ENCODE data around the gene PCOLCE2.

DNA sequence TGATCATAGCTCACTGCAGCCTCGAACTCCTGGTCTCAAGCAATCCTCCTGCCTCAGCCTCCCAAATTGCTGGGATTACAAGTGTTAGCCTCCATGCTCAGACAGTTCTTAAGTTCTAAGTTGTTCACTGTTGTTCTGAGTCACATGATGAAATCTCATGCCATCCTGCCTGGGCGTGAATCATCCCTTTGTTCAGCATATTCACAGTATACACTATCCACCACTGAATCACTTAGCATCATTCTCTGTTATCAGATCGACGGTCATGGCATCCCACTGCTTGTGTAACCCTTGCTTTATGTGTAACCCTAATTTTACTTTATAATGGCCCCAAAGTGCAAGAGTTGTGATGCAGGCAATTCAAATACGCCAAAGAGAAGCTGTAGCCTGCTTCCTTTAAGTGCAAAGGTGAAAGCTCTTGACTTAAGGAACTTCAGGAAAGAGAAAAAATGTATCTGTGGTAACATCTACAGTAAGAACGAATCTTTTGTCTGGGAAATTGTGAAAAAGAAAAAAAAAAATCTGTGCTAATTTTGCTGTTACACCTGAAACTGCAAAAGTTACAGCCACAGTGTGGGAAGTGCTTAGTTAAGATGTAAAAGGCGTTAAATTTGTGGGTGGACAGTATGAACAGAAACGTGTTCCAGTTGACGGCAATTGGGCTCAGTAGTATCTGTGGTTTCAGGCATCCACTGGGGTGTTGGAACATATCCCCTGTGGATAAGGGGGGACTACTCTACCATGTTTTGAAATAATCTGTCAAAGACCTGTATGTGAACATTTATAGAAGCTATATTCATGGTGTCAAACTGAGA lies 80.6 kb downstream of the PCOLCE2 start:
- no peak for TF ChIP-seq GABPB1 (CRISPR knock-in tag; IDR thresholded peaks at IDR 0.05)
- TF ChIP-seq, protein P1, sequence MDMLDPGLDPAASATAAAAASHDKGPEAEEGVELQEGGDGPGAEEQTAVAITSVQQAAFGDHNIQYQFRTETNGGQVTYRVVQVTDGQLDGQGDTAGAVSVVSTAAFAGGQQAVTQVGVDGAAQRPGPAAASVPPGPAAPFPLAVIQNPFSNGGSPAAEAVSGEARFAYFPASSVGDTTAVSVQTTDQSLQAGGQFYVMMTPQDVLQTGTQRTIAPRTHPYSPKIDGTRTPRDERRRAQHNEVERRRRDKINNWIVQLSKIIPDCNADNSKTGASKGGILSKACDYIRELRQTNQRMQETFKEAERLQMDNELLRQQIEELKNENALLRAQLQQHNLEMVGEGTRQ (CRISPR knock-in tag; IDR thresholded peaks at IDR 0.05): no peak
- TF ChIP-seq, protein P2, sequence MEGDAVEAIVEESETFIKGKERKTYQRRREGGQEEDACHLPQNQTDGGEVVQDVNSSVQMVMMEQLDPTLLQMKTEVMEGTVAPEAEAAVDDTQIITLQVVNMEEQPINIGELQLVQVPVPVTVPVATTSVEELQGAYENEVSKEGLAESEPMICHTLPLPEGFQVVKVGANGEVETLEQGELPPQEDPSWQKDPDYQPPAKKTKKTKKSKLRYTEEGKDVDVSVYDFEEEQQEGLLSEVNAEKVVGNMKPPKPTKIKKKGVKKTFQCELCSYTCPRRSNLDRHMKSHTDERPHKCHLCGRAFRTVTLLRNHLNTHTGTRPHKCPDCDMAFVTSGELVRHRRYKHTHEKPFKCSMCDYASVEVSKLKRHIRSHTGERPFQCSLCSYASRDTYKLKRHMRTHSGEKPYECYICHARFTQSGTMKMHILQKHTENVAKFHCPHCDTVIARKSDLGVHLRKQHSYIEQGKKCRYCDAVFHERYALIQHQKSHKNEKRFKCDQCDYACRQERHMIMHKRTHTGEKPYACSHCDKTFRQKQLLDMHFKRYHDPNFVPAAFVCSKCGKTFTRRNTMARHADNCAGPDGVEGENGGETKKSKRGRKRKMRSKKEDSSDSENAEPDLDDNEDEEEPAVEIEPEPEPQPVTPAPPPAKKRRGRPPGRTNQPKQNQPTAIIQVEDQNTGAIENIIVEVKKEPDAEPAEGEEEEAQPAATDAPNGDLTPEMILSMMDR (IDR thresholded peaks at IDR 0.05): no peak
- TF ChIP-seq, protein P3, sequence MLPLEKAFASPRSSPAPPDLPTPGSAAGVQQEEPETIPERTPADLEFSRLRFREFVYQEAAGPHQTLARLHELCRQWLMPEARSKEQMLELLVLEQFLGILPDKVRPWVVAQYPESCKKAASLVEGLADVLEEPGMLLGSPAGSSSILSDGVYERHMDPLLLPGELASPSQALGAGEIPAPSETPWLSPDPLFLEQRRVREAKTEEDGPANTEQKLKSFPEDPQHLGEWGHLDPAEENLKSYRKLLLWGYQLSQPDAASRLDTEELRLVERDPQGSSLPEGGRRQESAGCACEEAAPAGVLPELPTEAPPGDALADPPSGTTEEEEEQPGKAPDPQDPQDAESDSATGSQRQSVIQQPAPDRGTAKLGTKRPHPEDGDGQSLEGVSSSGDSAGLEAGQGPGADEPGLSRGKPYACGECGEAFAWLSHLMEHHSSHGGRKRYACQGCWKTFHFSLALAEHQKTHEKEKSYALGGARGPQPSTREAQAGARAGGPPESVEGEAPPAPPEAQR (CRISPR knock-in tag; IDR thresholded peaks at IDR 0.05): no peak
- no peak for TF ChIP-seq GTF2I (CRISPR knock-in tag; conservative IDR thresholded peaks at IDR 0.05)
- TF ChIP-seq, protein P4, sequence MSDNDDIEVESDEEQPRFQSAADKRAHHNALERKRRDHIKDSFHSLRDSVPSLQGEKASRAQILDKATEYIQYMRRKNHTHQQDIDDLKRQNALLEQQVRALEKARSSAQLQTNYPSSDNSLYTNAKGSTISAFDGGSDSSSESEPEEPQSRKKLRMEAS (CRISPR knock-in tag; IDR thresholded peaks at IDR 0.05): no peak
- TF ChIP-seq, protein P5, sequence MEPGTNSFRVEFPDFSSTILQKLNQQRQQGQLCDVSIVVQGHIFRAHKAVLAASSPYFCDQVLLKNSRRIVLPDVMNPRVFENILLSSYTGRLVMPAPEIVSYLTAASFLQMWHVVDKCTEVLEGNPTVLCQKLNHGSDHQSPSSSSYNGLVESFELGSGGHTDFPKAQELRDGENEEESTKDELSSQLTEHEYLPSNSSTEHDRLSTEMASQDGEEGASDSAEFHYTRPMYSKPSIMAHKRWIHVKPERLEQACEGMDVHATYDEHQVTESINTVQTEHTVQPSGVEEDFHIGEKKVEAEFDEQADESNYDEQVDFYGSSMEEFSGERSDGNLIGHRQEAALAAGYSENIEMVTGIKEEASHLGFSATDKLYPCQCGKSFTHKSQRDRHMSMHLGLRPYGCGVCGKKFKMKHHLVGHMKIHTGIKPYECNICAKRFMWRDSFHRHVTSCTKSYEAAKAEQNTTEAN (CRISPR knock-in tag; IDR thresholded peaks at IDR 0.05): no peak
- TF ChIP-seq ESRRA (CRISPR knock-in tag; IDR thresholded peaks at IDR 0.05; ENCODE audit: borderline replicate concordance): no peak
- no peak for TF ChIP-seq ELF4 (CRISPR knock-in tag; IDR thresholded peaks at IDR 0.05; ENCODE audit: low read depth)
- TF ChIP-seq, protein P6, sequence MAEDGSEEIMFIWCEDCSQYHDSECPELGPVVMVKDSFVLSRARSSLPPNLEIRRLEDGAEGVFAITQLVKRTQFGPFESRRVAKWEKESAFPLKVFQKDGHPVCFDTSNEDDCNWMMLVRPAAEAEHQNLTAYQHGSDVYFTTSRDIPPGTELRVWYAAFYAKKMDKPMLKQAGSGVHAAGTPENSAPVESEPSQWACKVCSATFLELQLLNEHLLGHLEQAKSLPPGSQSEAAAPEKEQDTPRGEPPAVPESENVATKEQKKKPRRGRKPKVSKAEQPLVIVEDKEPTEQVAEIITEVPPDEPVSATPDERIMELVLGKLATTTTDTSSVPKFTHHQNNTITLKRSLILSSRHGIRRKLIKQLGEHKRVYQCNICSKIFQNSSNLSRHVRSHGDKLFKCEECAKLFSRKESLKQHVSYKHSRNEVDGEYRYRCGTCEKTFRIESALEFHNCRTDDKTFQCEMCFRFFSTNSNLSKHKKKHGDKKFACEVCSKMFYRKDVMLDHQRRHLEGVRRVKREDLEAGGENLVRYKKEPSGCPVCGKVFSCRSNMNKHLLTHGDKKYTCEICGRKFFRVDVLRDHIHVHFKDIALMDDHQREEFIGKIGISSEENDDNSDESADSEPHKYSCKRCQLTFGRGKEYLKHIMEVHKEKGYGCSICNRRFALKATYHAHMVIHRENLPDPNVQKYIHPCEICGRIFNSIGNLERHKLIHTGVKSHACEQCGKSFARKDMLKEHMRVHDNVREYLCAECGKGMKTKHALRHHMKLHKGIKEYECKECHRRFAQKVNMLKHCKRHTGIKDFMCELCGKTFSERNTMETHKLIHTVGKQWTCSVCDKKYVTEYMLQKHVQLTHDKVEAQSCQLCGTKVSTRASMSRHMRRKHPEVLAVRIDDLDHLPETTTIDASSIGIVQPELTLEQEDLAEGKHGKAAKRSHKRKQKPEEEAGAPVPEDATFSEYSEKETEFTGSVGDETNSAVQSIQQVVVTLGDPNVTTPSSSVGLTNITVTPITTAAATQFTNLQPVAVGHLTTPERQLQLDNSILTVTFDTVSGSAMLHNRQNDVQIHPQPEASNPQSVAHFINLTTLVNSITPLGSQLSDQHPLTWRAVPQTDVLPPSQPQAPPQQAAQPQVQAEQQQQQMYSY (CRISPR knock-in tag; IDR thresholded peaks at IDR 0.05): no peak
- TF ChIP-seq SMAD3 (CRISPR knock-in tag; IDR thresholded peaks at IDR 0.05; ENCODE audit: borderline replicate concordance): no peak
- TF ChIP-seq, protein P7, sequence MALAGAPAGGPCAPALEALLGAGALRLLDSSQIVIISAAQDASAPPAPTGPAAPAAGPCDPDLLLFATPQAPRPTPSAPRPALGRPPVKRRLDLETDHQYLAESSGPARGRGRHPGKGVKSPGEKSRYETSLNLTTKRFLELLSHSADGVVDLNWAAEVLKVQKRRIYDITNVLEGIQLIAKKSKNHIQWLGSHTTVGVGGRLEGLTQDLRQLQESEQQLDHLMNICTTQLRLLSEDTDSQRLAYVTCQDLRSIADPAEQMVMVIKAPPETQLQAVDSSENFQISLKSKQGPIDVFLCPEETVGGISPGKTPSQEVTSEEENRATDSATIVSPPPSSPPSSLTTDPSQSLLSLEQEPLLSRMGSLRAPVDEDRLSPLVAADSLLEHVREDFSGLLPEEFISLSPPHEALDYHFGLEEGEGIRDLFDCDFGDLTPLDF (CRISPR knock-in tag; IDR thresholded peaks at IDR 0.05): no peak
- TF ChIP-seq CBFB (CRISPR knock-in tag; IDR thresholded peaks at IDR 0.05; ENCODE audit: low read depth): no peak
